Measurements from ENCODE around the gene EMILIN3.

GRCh38 chr20:41345729-41346067 lies 20.9 kb downstream of the EMILIN3 start:
- TF ChIP-seq CTCF (IDR thresholded peaks at IDR 0.05; ENCODE audit: low read depth, low read length) (no peak), MAX (IDR thresholded peaks at IDR 0.05; ENCODE audit: low read depth, low read length) (no peak)
